SU-DHL-6 (cell line): ENCODE results near the gene GATAD2A.

Experiments
- H2AFZ ChIP-seq: fragments of 200-600 bp; sonication (generic); 2 replicates; pipeline ENCODE4 v1.6.1; 2014; ENCODE audit warnings: low read depth, mild to moderate bottlenecking, moderate library complexity, mixed read lengths, antibody characterized with exemption, low read length; ENCODE audit not compliant: severe bottlenecking
- H3F3A ChIP-seq: fragments of 200-600 bp; shearing (Covaris generic); 2 replicates; pipeline ENCODE4 v1.6.0; 2016; ENCODE audit warnings: antibody characterized with exemption, mild to moderate bottlenecking; ENCODE audit not compliant: insufficient read depth
- H3K27ac ChIP-seq: fragments of 200-600 bp; sonication (generic); 2 replicates; pipeline ENCODE4 v1.5.1; 2016; ENCODE audit warnings: low read depth, mild to moderate bottlenecking, low read length, moderate library complexity, mixed read lengths
- H3K27me3 ChIP-seq: fragments of 200-600 bp; sonication (generic), shearing (Covaris generic); 2 replicates; pipeline ENCODE4 v1.6.0; 2014; ENCODE audit warnings: mild to moderate bottlenecking, low read length
- H3K36me3 ChIP-seq: fragments of 200-600 bp; sonication (generic); 2 replicates; pipeline ENCODE4 v1.6.1; 2014; ENCODE audit warnings: mild to moderate bottlenecking, low read length, mixed read lengths
- H3K4me2 ChIP-seq: fragments of 300-600, 200-600 bp; shearing (Covaris generic), sonication (generic); 2 replicates; pipeline ENCODE4 v1.6.0; 2014; ENCODE audit warnings: low read length, low read depth, mild to moderate bottlenecking; ENCODE audit not compliant: poor library complexity, severe bottlenecking
- H3K4me3 ChIP-seq: fragments of 200-600 bp; sonication (generic); 2 replicates; pipeline ENCODE4 v1.5.1; 2014; ENCODE audit warnings: antibody characterized with exemption, low read length, mild to moderate bottlenecking, mixed read lengths; ENCODE audit not compliant: insufficient read depth, poor library complexity, severe bottlenecking
- H3K79me2 ChIP-seq: fragments of 200-600 bp; sonication (generic); 2 replicates; pipeline ENCODE4 v1.6.1; 2014; ENCODE audit warnings: mild to moderate bottlenecking, low read length, moderate library complexity; ENCODE audit not compliant: insufficient read depth
- H3K9ac ChIP-seq: fragments of 200-600 bp; sonication (generic); 2 replicates; pipeline ENCODE4 v1.7.0; 2014; ENCODE audit warnings: mild to moderate bottlenecking, low read length
- H3K9me2 ChIP-seq: fragments of 200-600 bp; sonication (generic); replicated peaks from 2 replicates; pipeline ENCODE4 v1.6.1; 2014; ENCODE audit warnings: low read length; ENCODE audit not compliant: insufficient read depth
- H3K9me3 ChIP-seq: fragments of 200-600 bp; sonication (generic); 2 replicates; pipeline ENCODE4 v1.6.1; 2014; ENCODE audit warnings: low read length, mixed read lengths; ENCODE audit not compliant: insufficient read depth
- H4K20me1 ChIP-seq: fragments of 200-600 bp; sonication (generic); 2 replicates; pipeline ENCODE4 v1.6.1; 2014; ENCODE audit warnings: low read depth, mild to moderate bottlenecking, antibody characterized with exemption, low read length, moderate library complexity, mixed read lengths
- CTCF ChIP-seq: fragments of 200-600 bp; sonication (generic); IDR thresholded peaks from one replicate; pipeline ENCODE4 v1.5.1; 2017; ENCODE audit warnings: antibody characterized with exemption, mild to moderate bottlenecking, low read length, moderate library complexity; ENCODE audit not compliant: insufficient read depth, poor library complexity, severe bottlenecking
- EZH2phosphoT487 ChIP-seq: fragments of 200-600 bp; sonication (generic), shearing (Covaris generic); conservative IDR thresholded peaks from 2 replicates; pipeline ENCODE4 v1.6.1; 2018; ENCODE audit warnings: mild to moderate bottlenecking, antibody characterized with exemption, low read length, moderate library complexity, mixed read lengths

The GATAD2A gene

GRCh38 chr19:19553670-19554069 lies 148.2 kb downstream of the GATAD2A start:
- H3K36me3 ChIP-seq = no peaks in the 10 kb centered on the region
- H2AFZ ChIP-seq = no peak overlapping the region
- H3K9me3 ChIP-seq = no peaks in the 10 kb centered on the region
- no peaks in the 10 kb centered on the region for H4K20me1 ChIP-seq
- no peak overlapping the region for H3K4me2 ChIP-seq
- H3K27me3 ChIP-seq = no peaks in the 10 kb centered on the region
- H3K27ac ChIP-seq = no peak overlapping the region
- H3F3A ChIP-seq = no peaks in the 10 kb centered on the region
- H3K4me3 ChIP-seq = no peak overlapping the region
- no peak overlapping the region for H3K9ac ChIP-seq
- TF ChIP-seq CTCF (no peak), EZH2phosphoT487 (no peak)
- H3K9me2 ChIP-seq = no peaks in the 10 kb centered on the region
- H3K79me2 ChIP-seq = no peaks in the 10 kb centered on the region

- Histone ChIP-seq H3K27me3 (no peaks in the 10 kb centered on the region), H3K9me2 (no peaks in the 10 kb centered on the region), H3K27ac (no peak overlapping the region), H3K79me2 (no peaks in the 10 kb centered on the region), H3K4me2 (no peak overlapping the region), H3K36me3 (no peaks in the 10 kb centered on the region), H2AFZ (no peak overlapping the region), H3F3A (no peaks in the 10 kb centered on the region), H3K9me3 (no peaks in the 10 kb centered on the region), H3K9ac (no peak overlapping the region), H4K20me1 (no peaks in the 10 kb centered on the region), H3K4me3 (no peak overlapping the region)
- TF ChIP-seq EZH2phosphoT487 (no peak), CTCF (peak; percentile 79)
Measured at GRCh38 chr19:19554074-19555023, 148.9 kb downstream of the GATAD2A start.

- Histone ChIP-seq H4K20me1 (no peaks in the 10 kb centered on the region), H3K27me3 (no peaks in the 10 kb centered on the region), H3K9me2 (no peaks in the 10 kb centered on the region), H3K79me2 (no peaks in the 10 kb centered on the region), H3K36me3 (no peaks in the 10 kb centered on the region), H3K4me2 (no peak overlapping the region), H3F3A (no peaks in the 10 kb centered on the region), H3K27ac (no peak overlapping the region), H3K4me3 (no peak overlapping the region), H3K9ac (no peak overlapping the region), H2AFZ (no peak overlapping the region), H3K9me3 (no peaks in the 10 kb centered on the region)
- no peak for TF ChIP-seq CTCF
- no peak for TF ChIP-seq EZH2phosphoT487
Measured at GRCh38 chr19:19558055-19558454, 152.6 kb downstream of the GATAD2A start.
